ENCODE results near the gene LOX.

LOX gene

GRCh38 chr5:122078116-122079110, at the start of gene LOX:
Gene LOX, minus strand, starts transcription at chr5:122078259. Its CDS starts 274 bp downstream, at chr5:122077985.
- DNase-seq = peak; percentile 30

- DNase-seq = no peak
These were observed 48.8 kb upstream of the LOX start for GRCh38 chr5:122126756-122127321.

GRCh38 chr5:122126177-122126755, 48.2 kb upstream of the LOX start:
- no peak for DNase-seq

GRCh38 chr5:122124766-122125165, 46.7 kb upstream of the LOX start:
- no peak for DNase-seq

- no peak for DNase-seq
These were observed 43.7 kb upstream of the LOX start for GRCh38 chr5:122121479-122122465.

- no peak for DNase-seq
These were observed 42.9 kb upstream of the LOX start for GRCh38 chr5:122120957-122121356.

- no peak for DNase-seq
These were observed 42.4 kb upstream of the LOX start for GRCh38 chr5:122120493-122120892.

- no peak for DNase-seq
These were observed 41.1 kb upstream of the LOX start for GRCh38 chr5:122119205-122119604.

- no peak for DNase-seq
These were observed 40.4 kb upstream of the LOX start for GRCh38 chr5:122118356-122118948.

GRCh38 chr5:122114501-122114900, 36.4 kb upstream of the LOX start:
- no peak for DNase-seq

GRCh38 chr5:122112733-122113558, 34.9 kb upstream of the LOX start:
- no peak for DNase-seq

- no peak for DNase-seq
These were observed 34.0 kb upstream of the LOX start for GRCh38 chr5:122112063-122112462.

- DNase-seq = no peak
These were observed 33.4 kb upstream of the LOX start for GRCh38 chr5:122111460-122111859.

GRCh38 chr5:122110987-122111386, 32.9 kb upstream of the LOX start:
- DNase-seq = no peak

GRCh38 chr5:122107016-122107415, 29.0 kb upstream of the LOX start:
- DNase-seq = no peak

- DNase-seq = no peak
These were observed 27.9 kb upstream of the LOX start for GRCh38 chr5:122105909-122106308.

- no peak for DNase-seq
These were observed 24.8 kb upstream of the LOX start for GRCh38 chr5:122102825-122103224.

GRCh38 chr5:122101636-122102285, 23.7 kb upstream of the LOX start:
- peak; percentile 20 for DNase-seq

- DNase-seq = no peak
These were observed 21.2 kb upstream of the LOX start for GRCh38 chr5:122099060-122099790.

- no peak for DNase-seq
These were observed 19.3 kb upstream of the LOX start for GRCh38 chr5:122097391-122097790.
